IPS-18c (cell line): Measurements from ENCODE around the gene MRPL1.
"Not testable (repeated sequence)": the region's sequence is repeated elsewhere in the genome, so short reads cannot be mapped to it uniquely, and the experiment has no call there.

ENCODE experiments used
- H3K4me3 ChIP-seq: 2 replicates; pipeline ENCODE4 v1.7.0; 2013; ENCODE audit warnings: low read depth, mild to moderate bottlenecking, low read length, moderate library complexity; ENCODE audit not compliant: insufficient read depth
- H3K9me3 ChIP-seq: one replicate; pipeline ENCODE4 v1.6.1; 2013; ENCODE audit warnings: mild to moderate bottlenecking, low read length, moderate library complexity; ENCODE audit not compliant: control insufficient read depth, insufficient read depth

Gene MRPL1

DNA sequence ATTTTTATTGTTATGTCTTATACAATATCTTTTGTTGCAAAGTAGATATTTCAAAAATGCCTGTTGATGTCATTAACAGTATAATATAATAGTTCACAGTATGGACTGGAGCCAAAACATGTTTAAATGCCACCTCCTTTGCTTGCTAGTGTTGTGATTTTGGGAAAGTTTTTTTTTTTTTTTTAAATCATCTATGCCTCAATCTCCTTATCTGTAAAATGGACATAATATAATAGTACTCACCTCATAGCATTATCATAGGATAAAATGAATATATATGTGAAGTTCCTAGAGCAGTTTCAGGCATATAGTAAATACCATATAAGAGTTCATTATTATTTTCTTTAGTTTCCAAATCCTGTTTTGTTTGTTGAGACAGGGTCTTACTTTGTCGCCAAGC is 18.3 kb upstream of the MRPL1 start:
- Histone ChIP-seq H3K9me3 (no peaks in the 10 kb centered on the region), H3K4me3 (no peak overlapping the region)

DNA sequence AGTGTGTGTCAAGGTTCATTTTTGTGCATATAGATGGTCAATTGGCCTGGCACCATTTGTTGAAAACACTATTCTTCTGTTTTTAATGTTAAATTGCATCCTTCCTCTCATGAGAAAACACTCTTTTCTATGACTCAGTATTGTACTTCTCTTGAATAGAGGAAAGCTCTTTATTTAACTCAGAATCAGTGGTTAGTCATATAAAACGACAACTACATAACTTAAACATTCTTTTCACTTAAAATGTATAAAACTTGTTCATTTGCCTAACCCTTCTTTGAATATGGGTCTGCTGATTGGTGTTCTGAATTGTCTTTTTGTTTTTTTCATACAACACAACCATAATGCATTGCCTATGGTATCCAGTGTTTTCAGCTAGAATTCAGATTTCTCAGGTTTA is 17.2 kb upstream of the MRPL1 start:
- Histone ChIP-seq H3K9me3 (no peaks in the 10 kb centered on the region), H3K4me3 (no peak overlapping the region)

DNA sequence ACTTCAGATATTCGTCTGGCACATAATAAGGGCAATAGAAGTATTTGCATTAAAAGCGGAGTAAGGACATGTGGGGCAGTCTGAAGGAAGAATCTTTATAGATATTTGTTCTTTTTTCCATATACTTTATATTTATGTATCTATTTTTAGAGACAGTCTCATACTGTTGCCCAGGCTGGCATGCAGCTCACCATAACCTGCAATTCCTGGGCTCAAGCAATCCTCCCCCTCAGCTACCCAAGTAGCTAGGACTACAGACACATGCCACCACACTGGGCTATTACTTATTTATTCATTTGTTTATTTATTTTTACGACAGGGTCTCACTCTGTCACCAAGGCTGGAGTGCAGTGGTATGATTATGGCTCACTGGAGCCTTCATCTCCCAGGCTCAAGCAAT is 16.7 kb upstream of the MRPL1 start:
- Histone ChIP-seq H3K9me3 (no peaks in the 10 kb centered on the region), H3K4me3 (no peak overlapping the region)

GRCh38 chr4:77848508-77848907 is 14.1 kb upstream of the MRPL1 start:
- no peak overlapping the region for H3K4me3 ChIP-seq
- H3K9me3 ChIP-seq, result no peaks in the 10 kb centered on the region

- H3K9me3 ChIP-seq, result no peaks in the 10 kb centered on the region
- no peak overlapping the region for H3K4me3 ChIP-seq
Measured at GRCh38 chr4:77849278-77849965, 13.2 kb upstream of the MRPL1 start.

GRCh38 chr4:77852892-77853495 is 9.6 kb upstream of the MRPL1 start:
- Histone ChIP-seq H3K9me3 (no peaks in the 10 kb centered on the region), H3K4me3 (no peak overlapping the region)

DNA sequence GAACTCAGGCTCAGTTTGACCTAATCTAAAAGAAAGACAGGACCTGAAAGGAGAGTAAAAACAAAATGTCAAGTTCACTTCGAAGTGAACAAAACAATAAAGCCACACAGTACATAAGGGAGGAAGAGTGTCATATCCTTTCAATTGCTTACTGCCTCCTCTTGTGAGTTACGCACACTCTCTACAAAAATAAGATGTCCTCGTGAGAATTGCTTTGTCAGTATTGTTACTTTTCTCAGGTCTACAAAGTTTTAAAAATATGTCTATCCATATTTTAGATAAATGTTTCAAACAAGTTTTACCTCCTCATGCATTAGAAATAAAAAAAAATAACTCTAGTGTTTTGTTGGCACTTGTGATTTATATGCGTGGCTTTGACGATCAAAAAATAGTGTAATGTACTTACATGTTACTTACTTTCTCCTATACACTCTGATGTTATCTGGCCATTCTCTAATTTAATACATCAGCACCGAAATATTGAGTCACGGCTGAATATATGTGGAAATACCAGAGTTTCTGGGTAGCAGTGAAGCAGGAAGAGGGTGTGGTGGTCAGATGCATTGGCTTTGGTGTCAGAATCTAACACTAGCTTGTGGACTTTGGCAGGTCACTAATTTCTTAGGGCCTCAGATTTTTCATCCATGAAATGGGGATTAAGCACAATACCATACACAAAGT is 8.1 kb upstream of the MRPL1 start:
- no peak overlapping the region for H3K4me3 ChIP-seq

DNA sequence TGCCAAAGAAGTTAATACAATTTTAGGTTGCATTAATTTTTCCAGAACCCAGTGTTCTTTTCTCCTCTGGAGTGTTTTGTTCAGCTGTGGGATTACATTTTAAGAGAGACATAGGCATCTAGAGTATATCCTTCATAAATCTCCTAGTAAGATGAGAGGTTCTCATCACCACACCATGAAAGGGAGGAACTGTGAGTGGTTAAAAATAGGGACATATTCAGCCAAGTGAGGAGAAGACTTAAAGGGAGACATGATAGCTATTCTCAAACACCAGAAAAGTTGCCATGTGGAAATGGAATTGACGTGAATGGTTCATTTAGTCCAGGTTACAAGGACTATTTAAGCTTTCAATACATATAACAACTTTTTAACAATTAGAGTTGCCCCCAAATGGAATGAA is 6.5 kb upstream of the MRPL1 start:
- no peak overlapping the region for H3K4me3 ChIP-seq
- H3K9me3 ChIP-seq, result no peaks in the 10 kb centered on the region

More for the DNA sequence above, 8.1 kb upstream of the MRPL1 start:
- H3K9me3 ChIP-seq, result no peaks in the 10 kb centered on the region

DNA sequence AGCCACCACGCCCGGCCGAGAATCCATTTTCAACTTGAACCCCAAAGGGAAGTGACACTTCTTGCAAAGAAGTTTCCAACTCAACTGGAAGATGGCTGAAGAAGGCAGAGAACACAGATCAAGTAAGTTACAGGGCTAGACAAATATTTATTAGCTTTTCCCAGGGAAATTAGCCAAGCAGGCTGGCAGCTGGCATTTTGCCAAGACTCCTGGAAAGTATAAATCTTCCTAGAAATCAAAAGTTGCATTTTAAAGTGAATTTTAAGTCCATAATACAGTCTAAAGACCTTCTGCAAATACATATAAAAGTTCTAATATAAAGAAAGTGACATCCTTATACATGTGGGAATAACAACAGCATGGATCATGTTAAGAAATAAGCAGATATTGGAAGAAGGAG is 3.4 kb upstream of the MRPL1 start:
- no peaks in the 10 kb centered on the region for H3K9me3 ChIP-seq
- no peak overlapping the region for H3K4me3 ChIP-seq

DNA sequence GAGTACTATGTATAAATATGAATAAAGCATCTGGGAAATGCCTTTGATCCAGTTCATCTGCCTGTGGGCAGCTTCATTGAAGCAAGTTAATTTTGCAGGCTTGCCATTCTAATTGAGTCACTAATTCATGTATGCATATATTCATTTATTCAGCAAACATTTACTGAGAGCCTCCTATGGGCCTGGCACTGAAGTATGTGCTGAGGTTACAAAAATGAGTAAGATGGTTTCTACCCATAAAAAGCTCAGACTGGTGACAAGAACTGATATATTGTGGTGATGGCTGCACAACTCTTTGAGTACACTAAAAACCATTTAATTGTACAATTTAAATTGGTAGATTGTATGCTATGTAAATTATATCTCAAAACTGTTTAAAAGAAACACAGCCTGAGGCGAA is 1.1 kb upstream of the MRPL1 start:
- Histone ChIP-seq H3K9me3 (no peaks in the 10 kb centered on the region), H3K4me3 (peak overlapping the region; percentile 85; the same call in 1 of the 2 replicates)

- peak overlapping the region; percentile 85 for H3K4me3 ChIP-seq
- H3K9me3 ChIP-seq, result not testable (repeated sequence)
Measured at GRCh38 chr4:77863341-77863740, 711 bp downstream of the MRPL1 start.

DNA sequence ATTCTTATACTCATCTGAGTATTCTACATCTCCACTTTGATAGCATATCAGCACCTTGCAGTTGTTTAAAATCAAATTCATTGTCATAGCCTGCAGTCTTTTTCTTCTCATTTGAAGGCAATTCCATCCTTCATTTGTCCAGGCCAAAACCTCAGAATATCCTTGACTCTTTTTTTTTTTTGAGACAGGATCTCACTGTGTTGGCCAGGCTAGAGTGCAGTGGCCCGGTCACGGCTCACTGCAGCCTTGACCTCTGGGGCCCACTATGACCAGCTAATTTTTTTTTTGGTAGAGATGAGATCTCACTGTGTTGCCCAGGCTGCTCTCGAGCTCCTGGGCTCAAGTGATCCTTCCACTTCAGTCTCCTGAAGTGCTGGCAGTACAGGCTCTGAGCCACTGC is 2.6 kb downstream of the MRPL1 start:
- Histone ChIP-seq H3K9me3 (no peaks in the 10 kb centered on the region), H3K4me3 (no peak overlapping the region)

DNA sequence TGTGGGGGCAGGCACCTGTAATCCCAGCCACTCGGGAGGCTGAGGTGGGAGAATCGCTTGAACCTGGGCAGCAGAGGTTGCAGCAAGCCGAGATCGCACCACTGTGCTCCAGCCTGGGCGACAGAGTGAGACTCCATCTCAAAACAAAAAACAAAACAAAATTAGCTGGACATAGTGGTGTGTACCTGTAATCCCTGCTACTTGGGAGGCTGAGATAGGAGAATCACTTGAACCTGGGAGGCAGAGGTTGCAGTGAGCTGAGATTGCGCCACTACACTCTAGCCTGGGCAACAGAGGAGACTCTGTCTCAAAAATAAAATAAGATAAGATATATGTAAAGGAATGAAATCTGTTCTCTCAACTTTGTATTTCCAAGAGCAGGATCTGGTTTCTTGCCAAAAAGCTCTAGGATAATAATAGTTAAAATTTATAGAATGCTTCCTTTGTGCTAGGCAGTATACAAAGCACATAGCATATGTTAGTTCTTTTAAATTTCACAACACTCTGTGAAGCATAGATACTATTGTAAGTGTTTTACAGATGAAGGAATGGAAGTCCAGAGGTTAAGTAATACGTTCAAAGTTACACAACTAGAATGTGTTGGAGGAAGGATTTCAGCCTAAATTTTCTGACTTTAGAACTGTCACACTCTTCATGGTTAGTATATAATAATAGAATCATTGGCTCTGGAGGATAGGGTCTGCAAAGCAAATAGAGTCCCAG is 10.3 kb downstream of the MRPL1 start:
- Histone ChIP-seq H3K4me3 (no peak overlapping the region), H3K9me3 (peaks cover under 1% of the 10 kb centered on the region)

DNA sequence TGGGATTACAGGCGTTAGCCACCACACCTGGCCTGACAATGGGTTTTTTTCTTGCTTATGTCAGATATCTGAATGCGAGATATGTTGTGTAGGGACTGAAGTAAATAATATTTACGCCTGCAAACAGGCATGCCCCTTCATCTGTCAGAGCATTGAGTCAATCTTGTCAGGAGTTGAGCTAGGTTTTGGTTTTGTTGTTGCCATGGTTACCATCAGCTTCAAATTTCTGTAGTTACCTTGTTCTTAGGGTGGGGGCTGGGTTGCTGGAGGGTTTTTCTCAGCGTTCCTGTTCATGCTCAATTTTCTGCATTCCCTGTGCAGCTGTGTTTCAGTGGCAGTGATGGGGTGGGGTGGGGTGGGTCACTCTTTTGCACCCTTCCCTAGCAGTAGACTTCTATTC is 14.5 kb downstream of the MRPL1 start:
- no peak overlapping the region for H3K4me3 ChIP-seq
- H3K9me3 ChIP-seq, result peaks cover 2% of the 10 kb centered on the region

DNA sequence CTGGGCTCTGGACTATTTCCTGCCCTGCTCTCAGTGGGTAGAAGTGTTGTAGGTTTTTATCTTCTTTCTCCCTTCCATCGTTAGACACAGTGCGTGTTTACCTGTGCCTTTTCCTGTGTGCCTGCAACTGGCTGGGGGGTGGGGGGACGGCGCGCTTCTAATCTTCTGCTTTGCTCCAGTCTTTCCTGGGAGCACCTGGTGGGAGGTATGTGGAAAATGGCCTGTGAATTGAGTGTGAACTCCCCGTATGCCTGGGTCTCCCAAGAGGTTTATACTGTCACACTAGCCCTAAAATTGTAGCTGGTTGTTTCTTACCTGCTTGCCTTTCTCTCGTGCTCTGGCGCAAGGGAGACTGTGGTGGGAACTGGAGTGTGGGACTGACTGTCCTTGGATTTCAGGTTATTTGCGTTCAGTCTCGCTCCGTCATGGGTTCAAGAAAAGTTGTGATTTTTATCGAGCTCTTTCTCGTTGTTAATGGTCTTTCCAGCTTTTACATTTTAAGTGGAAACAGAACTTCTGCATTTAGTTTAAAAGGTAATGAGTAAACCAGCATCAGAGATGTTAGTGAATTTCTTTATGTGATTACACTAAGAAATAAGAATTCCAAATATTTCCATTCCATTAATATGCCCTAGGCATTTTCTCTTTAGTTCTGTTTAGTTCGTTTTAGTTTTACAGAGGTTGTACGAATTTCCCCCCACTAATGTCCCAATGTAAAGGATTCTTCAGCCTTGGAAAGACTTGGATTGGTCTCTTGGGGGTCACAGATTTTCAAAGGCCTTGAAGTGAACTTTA is 15.3 kb downstream of the MRPL1 start:
- no peak overlapping the region for H3K4me3 ChIP-seq
- peaks cover 2% of the 10 kb centered on the region for H3K9me3 ChIP-seq

GRCh38 chr4:77880784-77881183 is 18.2 kb downstream of the MRPL1 start:
- no peak overlapping the region for H3K4me3 ChIP-seq

More at GRCh38 chr4:77880784-77881183, 18.2 kb downstream of the MRPL1 start:
- H3K9me3 ChIP-seq, result peaks cover 2% of the 10 kb centered on the region
